Stimulated activated CD4-positive, alpha-beta T cell treated with anti-CD3 and anti-CD28 coated beads, TNF-alpha, amount 100 ng/mL, for 24 hours (primary cell): ENCODE measurements around the gene LY6G5C.
A peak's percentile ranks its signal among the peaks of the same experiment; 100 is the strongest.

Source experiments
- DNase-seq, 3 experiments: peaks; one replicate each; pipeline ENCODE4 v3.0.0-alpha.2; 2020; ENCODE audit warnings: low read depth in 3 of 3

Gene LY6G5C

GRCh38 chr6:31663126-31663960 is 17.5 kb downstream of the LY6G5C start:
- no peak for DNase-seq

GRCh38 chr6:31662124-31662723 is 18.6 kb downstream of the LY6G5C start:
- DNase-seq: no peak

- DNase-seq: no peak
Observed at GRCh38 chr6:31661262-31662123, 19.4 kb downstream of the LY6G5C start.

GRCh38 chr6:31660381-31661261 is 20.2 kb downstream of the LY6G5C start, which contains the start of gene C6orf47:
Gene C6orf47 (minus strand): TSS chr6:31660778. CDS start chr6:31659947, 831 bp downstream.
- DNase-seq: peak; percentile 46 to 79 (median 61)

GRCh38 chr6:31659649-31660380 is 21.1 kb downstream of the LY6G5C start:
- peak in 1 of 3 experiments; percentile 49 for DNase-seq

- no peak for DNase-seq
Observed at GRCh38 chr6:31658983-31659648, 21.8 kb downstream of the LY6G5C start.

- no peak for DNase-seq
Observed at GRCh38 chr6:31658158-31658688, 22.6 kb downstream of the LY6G5C start.

- DNase-seq: no peak
Observed at GRCh38 chr6:31657406-31658157, 23.3 kb downstream of the LY6G5C start.

GRCh38 chr6:31655349-31656237 is 25.3 kb downstream of the LY6G5C start, which contains the start of gene APOM:
Gene APOM (plus strand): TSS chr6:31655894. CDS start chr6:31655967, 73 bp downstream.
- no peak for DNase-seq

- DNase-seq: no peak
Observed at GRCh38 chr6:31654574-31655348, 26.1 kb downstream of the LY6G5C start.

GRCh38 chr6:31652925-31653724 is 27.7 kb downstream of the LY6G5C start:
- DNase-seq: peak in 2 of 3 experiments; percentile 65 to 84

GRCh38 chr6:31651602-31652191 is 29.2 kb downstream of the LY6G5C start:
- DNase-seq: no peak

GRCh38 chr6:31645325-31645724 is 35.5 kb downstream of the LY6G5C start:
- no peak for DNase-seq

GRCh38 chr6:31643818-31644454 is 36.9 kb downstream of the LY6G5C start:
- no peak for DNase-seq
